ENCODE measurements around the gene ZNF668.

DNA sequence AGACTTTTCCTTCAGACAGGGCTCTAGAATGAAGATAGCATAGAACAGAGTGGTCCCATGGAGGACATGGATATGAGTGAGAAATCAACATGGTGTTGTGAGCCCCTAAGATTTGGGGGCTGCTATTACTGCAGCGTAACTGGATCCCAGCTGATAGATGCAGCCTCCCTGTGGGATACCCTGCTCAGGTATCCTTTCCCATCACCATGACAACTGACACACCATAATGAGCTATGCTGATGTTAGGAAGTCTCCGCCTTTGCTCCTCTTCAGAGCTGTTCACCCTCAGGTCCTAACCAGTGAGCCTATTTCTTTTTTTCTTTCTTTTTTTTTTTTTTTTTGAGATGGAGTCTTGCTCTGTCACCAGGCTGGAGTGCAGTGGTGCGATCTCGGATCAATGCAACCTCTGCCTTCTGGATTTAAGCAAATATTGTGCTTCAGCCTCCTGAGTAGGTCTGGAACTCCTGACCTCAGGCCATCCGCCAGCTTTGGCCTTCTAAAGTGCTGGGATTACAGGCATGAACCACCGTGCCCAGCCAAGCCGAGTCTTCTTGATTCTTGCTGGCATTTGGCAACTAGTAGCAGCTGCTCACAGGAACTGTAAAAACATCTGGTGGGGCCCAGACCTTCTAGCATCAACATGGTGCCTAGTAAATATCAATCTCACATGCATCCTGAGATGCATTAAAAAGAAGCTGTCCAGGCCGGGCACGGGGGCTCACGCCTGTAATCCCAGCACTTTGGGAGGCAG is 23.6 kb downstream of the ZNF668 start:
- TF ChIP-seq, protein P1, sequence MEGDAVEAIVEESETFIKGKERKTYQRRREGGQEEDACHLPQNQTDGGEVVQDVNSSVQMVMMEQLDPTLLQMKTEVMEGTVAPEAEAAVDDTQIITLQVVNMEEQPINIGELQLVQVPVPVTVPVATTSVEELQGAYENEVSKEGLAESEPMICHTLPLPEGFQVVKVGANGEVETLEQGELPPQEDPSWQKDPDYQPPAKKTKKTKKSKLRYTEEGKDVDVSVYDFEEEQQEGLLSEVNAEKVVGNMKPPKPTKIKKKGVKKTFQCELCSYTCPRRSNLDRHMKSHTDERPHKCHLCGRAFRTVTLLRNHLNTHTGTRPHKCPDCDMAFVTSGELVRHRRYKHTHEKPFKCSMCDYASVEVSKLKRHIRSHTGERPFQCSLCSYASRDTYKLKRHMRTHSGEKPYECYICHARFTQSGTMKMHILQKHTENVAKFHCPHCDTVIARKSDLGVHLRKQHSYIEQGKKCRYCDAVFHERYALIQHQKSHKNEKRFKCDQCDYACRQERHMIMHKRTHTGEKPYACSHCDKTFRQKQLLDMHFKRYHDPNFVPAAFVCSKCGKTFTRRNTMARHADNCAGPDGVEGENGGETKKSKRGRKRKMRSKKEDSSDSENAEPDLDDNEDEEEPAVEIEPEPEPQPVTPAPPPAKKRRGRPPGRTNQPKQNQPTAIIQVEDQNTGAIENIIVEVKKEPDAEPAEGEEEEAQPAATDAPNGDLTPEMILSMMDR (IDR thresholded peaks at IDR 0.05 in 8 of 11, conservative IDR thresholded peaks at IDR 0.05 in 3 of 11), result no peak
- TF ChIP-seq POLR2AphosphoS5 (IDR thresholded peaks at IDR 0.05), result no peak

Measured in spleen (tissue), 7 donors.